HG02981 (cell line): ENCODE measurements around the gene KCNJ3.

Experiments used
- ATAC-seq: cut with Tn5 transposase; IDR thresholded peaks from one replicate; pipeline ENCODE4 v1.9.1; 2021; ENCODE audit warnings: mild to moderate bottlenecking, moderate library complexity; ENCODE audit not compliant: unreplicated experiment

KCNJ3 gene

DNA sequence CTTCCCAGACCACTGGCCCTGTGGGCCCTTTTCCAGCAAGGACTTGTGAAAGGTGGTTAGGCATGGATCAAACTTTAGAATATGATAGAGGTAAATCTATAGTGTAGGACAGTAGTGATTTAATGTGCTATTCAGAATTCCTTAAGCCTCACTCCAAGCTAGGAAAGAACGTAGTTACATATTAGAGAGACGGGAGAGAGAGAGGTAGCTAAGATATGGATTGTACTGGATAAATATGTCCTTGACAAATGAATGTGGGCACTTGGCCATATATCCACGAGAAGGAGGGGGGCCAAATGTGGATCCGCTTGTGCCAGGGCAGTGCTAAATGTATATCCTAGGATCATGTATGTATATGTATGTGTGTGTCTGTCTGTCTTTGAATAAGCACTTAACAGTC lies 6.5 kb downstream of the KCNJ3 start:
- ATAC-seq: no peak

GRCh38 chr2:154706660-154707059 lies 8.2 kb downstream of the KCNJ3 start:
- no peak for ATAC-seq

- no peak for ATAC-seq
These were observed 9.6 kb downstream of the KCNJ3 start for GRCh38 chr2:154707994-154708575.

DNA sequence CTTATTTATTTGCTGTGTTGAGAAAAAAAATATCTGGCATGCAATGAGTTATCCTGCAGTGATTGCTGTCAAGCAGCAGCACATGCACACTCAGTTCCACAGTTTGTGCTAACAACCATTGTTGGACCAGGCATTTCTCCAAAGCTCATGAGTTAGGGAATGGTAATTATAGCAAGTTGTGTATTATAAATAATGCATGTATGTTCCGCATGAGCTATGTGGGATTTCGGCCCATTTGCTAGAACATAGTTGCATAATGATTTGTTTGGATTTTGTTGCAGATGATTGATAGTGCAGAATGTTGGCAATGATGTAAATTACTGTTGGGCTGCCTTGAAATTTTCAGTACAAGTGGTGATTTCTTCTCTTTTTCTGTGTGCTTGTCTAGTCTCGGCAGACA lies 10.7 kb downstream of the KCNJ3 start:
- no peak for ATAC-seq

- ATAC-seq: no peak
These were observed 11.6 kb downstream of the KCNJ3 start for GRCh38 chr2:154710078-154710477.

DNA sequence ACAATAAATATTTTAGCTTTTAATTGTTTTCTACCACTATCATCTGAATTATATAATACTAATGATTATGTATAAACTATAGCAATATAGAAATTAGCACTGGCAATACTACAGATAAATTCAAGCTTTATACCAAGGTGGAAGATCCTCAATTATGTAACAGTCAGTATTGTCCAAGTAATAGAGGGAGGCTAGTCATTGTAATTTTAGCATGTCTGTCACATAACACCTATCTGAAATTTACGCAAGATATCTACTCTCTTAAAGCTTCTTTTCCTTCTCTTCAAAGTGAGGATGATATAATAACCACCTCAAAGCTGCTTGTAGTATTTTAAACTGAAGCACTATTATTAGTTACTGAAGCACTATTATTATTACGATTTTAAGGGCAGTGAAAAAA lies 12.2 kb downstream of the KCNJ3 start:
- ATAC-seq: no peak

GRCh38 chr2:154713675-154714074 lies 15.2 kb downstream of the KCNJ3 start:
- ATAC-seq: no peak

- ATAC-seq: no peak
These were observed 22.2 kb downstream of the KCNJ3 start for GRCh38 chr2:154720651-154721050.

GRCh38 chr2:154724194-154724797 lies 25.8 kb downstream of the KCNJ3 start:
- no peak for ATAC-seq

- ATAC-seq: no peak
These were observed 41.9 kb downstream of the KCNJ3 start for GRCh38 chr2:154740361-154740760.

GRCh38 chr2:154758871-154759270 lies 60.4 kb downstream of the KCNJ3 start:
- no peak for ATAC-seq

DNA sequence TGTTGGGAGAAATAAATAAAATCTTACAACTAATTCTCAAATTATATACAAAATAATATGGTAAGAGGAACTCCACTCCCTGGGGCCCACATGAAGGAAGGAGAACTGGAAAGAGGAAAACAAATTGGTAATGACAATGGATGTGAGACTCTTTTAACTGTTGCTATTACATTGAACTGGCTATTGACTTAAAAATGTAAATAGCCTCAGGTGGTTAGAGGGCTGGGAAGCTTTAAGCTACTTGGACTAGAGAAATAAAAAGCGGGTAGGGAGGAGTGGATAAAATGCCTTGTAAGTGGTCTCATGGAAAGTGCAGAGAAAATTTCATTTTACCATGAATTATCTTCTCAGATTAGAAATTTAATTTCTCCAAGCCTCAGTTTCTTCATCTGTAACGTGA lies 64.1 kb downstream of the KCNJ3 start:
- no peak for ATAC-seq

DNA sequence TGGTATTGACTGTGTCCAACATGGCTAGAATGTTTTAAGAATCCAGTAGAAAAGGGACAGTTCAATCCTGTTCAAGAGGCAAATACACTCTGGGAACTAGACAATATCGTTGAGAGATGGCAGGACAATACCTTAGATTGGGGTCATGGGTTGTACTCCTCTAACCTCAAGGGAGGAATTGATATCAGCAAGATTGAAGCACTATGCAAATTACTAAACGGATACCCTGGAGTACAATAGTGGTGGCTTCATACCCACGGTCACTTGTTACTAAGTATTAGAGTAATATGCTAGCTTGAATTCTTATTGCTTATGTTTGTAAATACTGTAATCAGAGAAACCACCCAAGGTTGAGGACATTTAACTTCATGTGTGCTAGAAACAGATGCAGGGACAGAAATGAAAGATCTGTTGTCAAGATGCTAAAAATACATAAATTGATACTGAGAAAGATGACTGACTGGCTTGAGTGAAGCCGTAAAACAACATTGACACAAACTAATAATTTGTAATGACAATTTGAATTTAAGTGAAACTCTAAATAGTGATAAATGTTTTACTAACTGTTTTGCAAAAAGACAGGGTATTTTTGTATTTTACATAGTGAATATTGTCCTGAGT lies 73.3 kb downstream of the KCNJ3 start:
- no peak for ATAC-seq

DNA sequence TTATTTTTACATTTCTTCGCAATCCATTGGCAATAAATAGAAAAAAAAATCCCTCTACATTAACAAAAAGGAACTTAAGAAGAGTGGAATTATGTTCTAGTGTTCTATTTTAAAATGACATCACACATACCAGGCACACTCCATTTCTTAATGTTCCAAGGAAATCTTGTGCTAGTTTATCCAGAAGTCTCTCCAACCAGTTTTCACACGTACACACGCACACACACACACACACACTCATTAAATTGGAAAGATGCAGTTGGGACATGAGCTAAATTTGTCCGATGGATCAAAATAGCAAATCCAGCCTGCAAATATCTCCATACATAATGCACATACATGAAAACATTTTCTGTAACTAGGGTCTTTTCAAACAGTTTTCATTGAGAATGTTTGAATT lies 78.3 kb downstream of the KCNJ3 start:
- ATAC-seq: no peak

- ATAC-seq: no peak
These were observed 95.9 kb downstream of the KCNJ3 start for GRCh38 chr2:154794406-154794805.

DNA sequence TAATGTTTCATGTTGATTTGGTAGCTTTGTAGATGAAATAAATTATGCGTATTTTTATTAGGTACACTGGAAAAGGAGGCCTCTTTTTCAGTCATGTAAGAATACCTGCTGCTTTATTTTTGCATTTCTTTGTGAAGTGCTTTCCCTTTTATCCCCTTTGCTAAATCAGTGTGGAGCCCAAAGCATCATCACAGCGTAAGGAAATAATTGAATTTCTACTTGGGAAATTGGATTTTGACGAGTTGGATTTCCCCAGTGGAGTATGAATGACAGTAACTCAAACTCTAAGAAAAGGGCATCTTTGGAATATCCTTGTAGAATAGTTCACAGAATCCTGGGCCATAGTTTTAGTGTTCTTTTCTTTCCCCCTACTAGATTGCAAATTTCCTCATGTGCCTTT lies 97.2 kb downstream of the KCNJ3 start:
- ATAC-seq: no peak

DNA sequence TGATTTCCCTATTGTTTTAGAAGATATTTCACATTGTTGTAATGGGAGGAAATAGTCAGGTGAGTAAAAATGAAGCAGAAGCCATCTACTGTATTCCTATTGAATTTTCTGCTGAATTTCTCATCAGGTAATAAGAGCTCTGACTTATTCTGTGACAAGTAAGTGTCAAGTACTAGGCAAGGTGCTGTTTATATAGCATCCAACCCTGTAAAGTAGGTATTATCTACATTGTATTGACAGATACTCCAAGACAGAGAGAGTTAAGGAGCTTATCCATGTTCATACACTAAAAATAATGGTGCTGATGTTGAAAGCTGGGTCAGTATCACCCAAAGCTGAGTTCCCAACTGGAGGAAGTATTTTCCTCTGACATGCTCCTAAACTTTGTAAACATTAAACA lies 106.0 kb downstream of the KCNJ3 start:
- no peak for ATAC-seq

GRCh38 chr2:154813636-154814035 lies 115.1 kb downstream of the KCNJ3 start:
- ATAC-seq: no peak

DNA sequence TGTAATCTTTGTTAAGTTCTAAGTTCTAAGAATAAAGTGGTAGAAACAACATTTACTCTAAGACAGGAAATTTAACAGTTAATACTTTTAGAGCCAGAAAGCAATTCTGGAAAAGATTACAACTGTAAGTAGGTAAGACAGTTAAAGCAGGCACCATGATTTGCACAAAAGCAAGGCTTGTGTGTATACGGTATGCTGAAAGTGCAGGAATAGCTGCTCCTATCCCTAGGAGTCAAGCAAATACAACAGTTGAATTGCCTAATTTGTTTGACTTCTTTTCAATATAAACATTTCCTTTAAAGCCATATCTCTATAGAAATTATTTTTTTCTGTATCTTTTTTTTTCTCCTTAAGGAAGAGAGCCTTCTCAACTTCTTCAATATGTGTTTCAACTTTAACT lies 116.4 kb downstream of the KCNJ3 start:
- no peak for ATAC-seq

GRCh38 chr2:154825358-154825757 lies 126.9 kb downstream of the KCNJ3 start:
- ATAC-seq: no peak

GRCh38 chr2:154826827-154827226 lies 128.3 kb downstream of the KCNJ3 start:
- ATAC-seq: no peak

DNA sequence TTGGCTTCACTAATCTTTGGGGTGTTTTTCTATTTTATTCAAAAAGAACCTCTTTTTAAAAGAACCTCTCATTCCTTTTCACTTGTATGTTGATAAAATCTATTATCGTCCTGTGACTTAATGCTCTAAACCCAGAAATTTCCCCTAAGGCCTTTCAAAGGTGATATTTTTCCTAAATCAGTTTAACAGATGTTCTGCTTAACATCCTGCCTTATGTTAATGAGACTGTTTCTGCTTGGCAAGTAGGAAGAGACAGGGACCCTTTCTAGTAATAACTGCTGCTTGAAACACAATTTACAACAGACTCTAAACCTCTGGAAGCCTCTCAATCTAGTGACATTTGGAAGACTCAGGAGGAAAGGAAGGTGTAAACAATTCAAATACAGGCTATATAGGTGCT lies 128.8 kb downstream of the KCNJ3 start:
- no peak for ATAC-seq

DNA sequence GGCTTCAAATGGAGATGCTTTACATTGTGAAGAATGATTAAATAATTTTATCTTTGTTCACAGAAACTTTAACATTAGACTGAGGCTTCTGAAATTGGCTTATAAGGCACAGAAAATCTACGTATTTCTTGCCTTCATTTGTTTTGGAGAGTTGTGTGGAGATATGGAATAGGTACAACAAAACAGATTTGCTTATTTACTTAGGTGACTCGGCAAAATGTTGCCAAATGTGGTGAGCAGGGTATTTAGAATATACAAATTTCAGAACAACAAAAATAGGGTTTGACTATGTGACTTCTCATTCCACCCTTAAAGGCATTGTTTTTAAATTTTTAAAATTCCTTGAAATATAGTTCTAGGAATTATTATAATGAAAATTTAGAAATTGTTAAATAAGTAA lies 134.2 kb downstream of the KCNJ3 start:
- no peak for ATAC-seq
